ENCODE results near the gene AHR.

Gene AHR

DNA sequence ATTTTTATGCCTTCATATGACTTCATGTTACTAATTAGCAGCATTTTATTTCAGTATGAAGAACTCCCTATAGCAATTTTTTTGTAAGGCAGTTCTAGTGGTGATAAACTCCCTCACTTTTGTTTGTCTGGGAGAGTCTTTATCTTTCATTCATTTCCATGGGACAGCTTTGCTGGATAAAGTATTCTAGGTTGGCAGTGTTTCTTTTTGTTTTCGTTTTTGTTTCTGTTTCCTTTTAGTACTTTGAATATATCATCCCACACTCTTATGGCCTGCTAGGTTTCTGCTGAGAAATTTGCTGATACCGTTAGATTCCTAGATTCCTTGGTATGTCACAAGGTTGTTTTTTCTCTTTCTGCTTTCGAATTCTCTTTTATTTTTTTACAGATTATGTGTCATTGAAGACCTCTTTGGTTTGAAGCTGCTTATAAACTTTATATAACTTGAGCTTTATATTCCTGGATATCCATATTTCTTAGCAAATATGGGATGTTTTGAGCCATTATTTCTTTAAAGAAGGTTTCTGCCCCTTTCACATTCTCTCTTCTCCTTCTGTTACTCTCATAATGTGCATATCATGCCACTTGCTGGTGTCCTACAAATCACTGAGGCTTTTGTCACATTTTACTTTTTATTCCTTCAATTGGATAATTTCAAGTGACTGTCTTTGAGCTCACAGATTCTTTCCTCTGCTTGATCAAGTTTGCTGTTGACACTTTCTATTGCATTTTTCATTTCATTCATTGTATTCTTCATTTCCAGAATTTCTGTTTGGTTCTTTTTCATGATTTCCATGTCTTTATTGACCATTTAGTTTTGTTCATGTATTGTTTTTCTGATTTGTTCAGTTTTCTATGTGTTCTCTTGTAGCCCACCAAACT lies 28.9 kb upstream of the AHR start:
- Histone ChIP-seq H3K36me3 (no peaks in the 10 kb centered on the region), H3K4me3 (ENCODE audit: low read depth, low read length) (no peak overlapping the region), H3K4me1 (no peaks in the 10 kb centered on the region), H3K9me3 (0 out of 2 replicates have a peak, but pooled peaks cover 3% of the 10 kb centered on the region), H3K27me3 (no peaks in the 10 kb centered on the region)
- DNase-seq: no peak
- no peak for TF ChIP-seq CTCF (IDR thresholded peaks at IDR 0.05; ENCODE audit: low read depth, low read length)

- Histone ChIP-seq H3K4me3 (ENCODE audit: low read depth, low read length) (no peak overlapping the region), H3K9me3 (0 out of 2 replicates have a peak, but pooled peaks cover 3% of the 10 kb centered on the region), H3K36me3 (no peaks in the 10 kb centered on the region), H3K27me3 (no peaks in the 10 kb centered on the region), H3K4me1 (no peaks in the 10 kb centered on the region)
- no peak for DNase-seq
- no peak for TF ChIP-seq CTCF (IDR thresholded peaks at IDR 0.05; ENCODE audit: low read depth, low read length)
Measured at GRCh38 chr7:17274551-17275245, 23.8 kb upstream of the AHR start.

DNA sequence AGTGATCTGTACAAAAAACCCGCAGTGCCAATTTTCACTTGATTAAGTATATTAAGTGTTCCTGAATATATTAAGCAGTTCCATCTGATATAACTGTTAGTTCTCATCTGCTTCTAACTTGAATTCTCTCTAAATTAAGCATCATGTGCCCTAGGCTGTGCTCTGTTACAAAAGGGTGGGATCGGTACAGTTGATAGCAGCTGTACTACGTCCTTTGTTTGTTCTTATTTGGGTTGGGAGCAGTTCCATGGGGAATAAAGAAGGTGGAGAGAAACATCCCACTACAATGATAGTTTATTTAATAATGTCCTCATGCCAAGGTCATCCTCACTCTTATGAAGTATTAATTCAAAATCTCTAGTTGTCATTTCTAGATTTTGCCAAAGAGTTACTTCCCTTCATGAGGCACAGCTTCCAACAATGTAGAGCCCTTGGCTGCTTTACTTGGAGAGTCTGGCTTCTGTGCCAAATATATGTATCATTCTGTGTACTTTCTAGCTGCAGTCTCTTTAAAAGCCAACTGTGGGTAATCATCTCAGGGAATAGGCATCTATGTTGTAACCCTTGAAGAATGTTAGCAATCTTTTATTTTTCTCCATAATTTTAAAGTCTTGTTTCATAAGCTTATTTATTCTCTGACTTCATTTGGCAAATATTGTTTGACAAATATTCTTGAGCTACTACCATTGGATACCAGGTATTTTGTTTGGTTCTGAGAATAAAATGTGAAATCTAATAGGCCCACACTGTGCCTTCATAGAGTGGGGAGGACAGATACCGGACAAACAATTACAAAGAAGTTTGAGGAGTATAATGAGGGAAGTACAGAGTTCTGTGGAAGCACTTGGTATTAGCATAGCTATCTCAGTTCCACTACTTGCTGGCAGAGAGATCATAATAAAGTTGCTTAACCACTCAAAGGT lies 22.4 kb upstream of the AHR start:
- Histone ChIP-seq H3K4me3 (ENCODE audit: low read depth, low read length) (no peak overlapping the region), H3K9me3 (no peaks in the 10 kb centered on the region), H3K4me1 (no peaks in the 10 kb centered on the region), H3K27me3 (no peaks in the 10 kb centered on the region), H3K36me3 (no peaks in the 10 kb centered on the region)
- no peak for TF ChIP-seq CTCF (IDR thresholded peaks at IDR 0.05; ENCODE audit: low read depth, low read length)
- DNase-seq: no peak

DNA sequence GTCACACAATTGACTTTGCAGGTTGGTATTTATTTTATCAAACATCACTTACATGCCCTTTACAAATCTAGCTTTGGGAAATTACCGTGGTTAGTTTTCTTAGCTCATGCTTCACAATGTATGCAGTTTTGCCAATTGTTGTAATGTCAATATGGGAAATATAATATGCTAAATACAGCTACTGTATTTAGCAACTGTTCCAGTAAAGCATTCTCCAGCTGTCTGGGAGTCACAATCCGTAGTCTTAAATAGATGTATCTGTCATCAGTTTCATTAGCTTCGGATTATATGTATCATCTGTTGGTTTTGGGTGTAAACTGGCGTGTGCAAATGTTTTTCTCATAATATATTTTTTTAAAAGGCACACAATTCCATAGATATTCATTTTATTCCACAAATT lies 19.4 kb upstream of the AHR start:
- no peak for TF ChIP-seq CTCF (IDR thresholded peaks at IDR 0.05; ENCODE audit: low read depth, low read length)
- Histone ChIP-seq H3K27me3 (no peaks in the 10 kb centered on the region), H3K36me3 (no peaks in the 10 kb centered on the region), H3K4me3 (ENCODE audit: low read depth, low read length) (no peak overlapping the region), H3K9me3 (no peaks in the 10 kb centered on the region), H3K4me1 (no peaks in the 10 kb centered on the region)
- no peak for DNase-seq

- Histone ChIP-seq H3K4me1 (no peaks in the 10 kb centered on the region), H3K4me3 (ENCODE audit: low read depth, low read length) (no peak overlapping the region), H3K36me3 (no peaks in the 10 kb centered on the region), H3K9me3 (no peaks in the 10 kb centered on the region), H3K27me3 (no peaks in the 10 kb centered on the region)
- no peak for DNase-seq
- no peak for TF ChIP-seq CTCF (IDR thresholded peaks at IDR 0.05; ENCODE audit: low read depth, low read length)
Measured at GRCh38 chr7:17289074-17289645, 9.3 kb upstream of the AHR start.

Data from BE2C (cell line).